Measurements from ENCODE around the gene HNRNPUL2.
A peak's percentile ranks its signal among the peaks of the same experiment; 100 is the strongest.
"Not testable (repeated sequence)": the region's sequence is repeated elsewhere in the genome, so short reads cannot be mapped to it uniquely, and the experiment has no call there.

The HNRNPUL2 gene

DNA sequence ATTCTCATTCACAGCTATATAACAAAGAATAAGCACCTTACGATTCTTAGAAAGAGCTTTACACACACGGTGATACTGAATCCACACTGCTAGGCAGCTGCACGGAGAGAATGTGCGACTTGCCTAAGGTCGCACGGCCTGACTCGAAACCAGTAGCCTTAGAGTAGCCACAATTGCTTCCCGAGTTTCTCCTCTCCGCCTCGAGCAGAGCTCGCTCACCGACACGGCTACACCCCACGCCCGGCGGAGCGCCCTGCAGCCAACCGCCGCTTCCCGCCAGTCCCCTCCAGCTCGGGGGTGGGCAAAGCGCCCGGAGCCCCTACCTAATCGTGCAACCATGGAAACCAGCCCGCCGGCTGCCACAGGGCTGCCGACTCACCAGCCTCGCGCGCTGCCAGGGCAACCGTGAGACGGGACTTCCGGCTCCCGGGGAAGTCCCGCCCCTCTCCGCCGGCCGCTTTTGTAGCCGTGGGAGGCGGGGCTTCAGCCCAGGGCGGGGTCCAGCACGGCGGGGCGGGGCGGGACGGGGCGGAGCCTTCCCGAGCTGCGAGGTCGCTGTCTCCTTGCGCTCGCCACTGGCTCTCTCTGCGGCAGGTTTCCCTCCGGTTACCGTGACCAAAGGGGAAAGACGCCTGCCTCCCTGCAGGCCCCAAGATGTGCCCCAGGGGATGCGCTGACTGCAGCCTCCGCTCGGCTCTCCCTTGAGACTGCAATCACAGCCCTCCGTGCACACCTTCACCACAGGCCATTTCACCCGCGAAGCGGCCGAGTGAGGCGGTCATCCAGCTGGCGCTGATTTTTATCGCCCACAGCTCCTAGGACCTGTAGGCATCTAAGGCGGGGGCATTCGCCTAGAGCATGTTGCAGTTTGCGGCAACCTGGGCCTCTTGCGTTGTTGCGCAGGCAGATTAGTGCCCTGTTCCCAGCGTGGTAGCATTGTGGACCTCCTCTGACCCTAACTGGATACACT lies 21.1 kb downstream of the HNRNPUL2 start:
- Histone ChIP-seq H3K4me1 (ENCODE audit: control insufficient read depth, low read length) (peaks cover 49% of the 10 kb centered on the region), H4K20me1 (ENCODE audit: control insufficient read depth, insufficient read depth, low read depth, low read length) (no peaks in the 10 kb centered on the region), H3K4me3 (ENCODE audit: low read length) (peak overlapping the region; percentile 92), H3K36me3 (ENCODE audit: control insufficient read depth, low read length) (peaks cover 46% of the 10 kb centered on the region), H3F3A (ENCODE audit: control insufficient read depth, insufficient read depth) (peaks cover 20% of the 10 kb centered on the region), H3K9me3 (ENCODE audit: control insufficient read depth, insufficient read depth, low read length) (no peaks in the 10 kb centered on the region), H3K4me2 (ENCODE audit: low read length) (peak overlapping the region; percentile 94), H3K27ac (ENCODE audit: low read depth, low read length) (no peak overlapping the region), H3K79me2 (ENCODE audit: control insufficient read depth, low read length) (peaks cover 18% of the 10 kb centered on the region), H3K27me3 (ENCODE audit: control insufficient read depth, low read length) (no peaks in the 10 kb centered on the region), H3K9me2 (replicated peaks; ENCODE audit: control insufficient read depth, low read length) (no peaks in the 10 kb centered on the region)
- TF ChIP-seq EZH2phosphoT487 (IDR thresholded peaks at IDR 0.05; ENCODE audit: borderline replicate concordance, low read length) (no peak), CTCF (IDR thresholded peaks at IDR 0.05; ENCODE audit: low read depth, low read length, poor library complexity, severe bottlenecking) (no peak)

DNA sequence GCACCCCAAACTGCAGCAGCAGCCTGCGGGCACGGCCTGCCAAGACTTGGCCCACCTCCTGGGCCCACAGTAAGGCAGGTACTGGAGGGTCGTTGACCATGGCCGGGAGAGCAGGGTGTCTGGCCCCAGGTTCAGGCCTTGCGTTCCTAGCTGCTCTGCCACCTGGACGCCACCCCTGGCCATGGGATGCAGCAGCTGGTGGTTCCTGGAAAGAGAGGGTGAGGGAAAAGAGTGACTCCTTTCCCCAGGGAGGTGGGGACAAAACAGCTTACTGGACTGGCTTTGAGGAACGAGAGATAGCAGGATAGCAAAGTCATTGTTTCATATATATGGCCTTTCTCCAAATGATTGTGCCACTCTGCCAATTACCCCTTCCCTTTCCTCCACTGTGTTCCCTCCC lies 21.8 kb downstream of the HNRNPUL2 start:
- Histone ChIP-seq H3K4me1 (ENCODE audit: control insufficient read depth, low read length) (peaks cover 46% of the 10 kb centered on the region), H3K9me3 (ENCODE audit: control insufficient read depth, insufficient read depth, low read length) (no peaks in the 10 kb centered on the region), H3K36me3 (ENCODE audit: control insufficient read depth, low read length) (peaks cover 44% of the 10 kb centered on the region), H4K20me1 (ENCODE audit: control insufficient read depth, insufficient read depth, low read depth, low read length) (no peaks in the 10 kb centered on the region), H3K4me3 (ENCODE audit: low read length) (peak overlapping the region; percentile 92), H3K27ac (ENCODE audit: low read depth, low read length) (no peak overlapping the region), H3K9me2 (replicated peaks; ENCODE audit: control insufficient read depth, low read length) (no peaks in the 10 kb centered on the region), H3K4me2 (ENCODE audit: low read length) (peak overlapping the region; percentile 94), H3K27me3 (ENCODE audit: control insufficient read depth, low read length) (no peaks in the 10 kb centered on the region), H3K79me2 (ENCODE audit: control insufficient read depth, low read length) (peaks cover 18% of the 10 kb centered on the region), H3F3A (ENCODE audit: control insufficient read depth, insufficient read depth) (peaks cover 13% of the 10 kb centered on the region)
- no peak for TF ChIP-seq EZH2phosphoT487 (IDR thresholded peaks at IDR 0.05; ENCODE audit: borderline replicate concordance, low read length)
- TF ChIP-seq CTCF (IDR thresholded peaks at IDR 0.05; ENCODE audit: low read depth, low read length, poor library complexity, severe bottlenecking), result no peak

- H3K9me2 ChIP-seq (replicated peaks; ENCODE audit: control insufficient read depth, low read length); H3F3A ChIP-seq (ENCODE audit: control insufficient read depth, insufficient read depth); H3K9me3 ChIP-seq (ENCODE audit: control insufficient read depth, insufficient read depth, low read length); H3K4me2 ChIP-seq (ENCODE audit: low read length); H3K4me3 ChIP-seq (ENCODE audit: low read length); H4K20me1 ChIP-seq (ENCODE audit: control insufficient read depth, insufficient read depth, low read depth, low read length); H3K27ac ChIP-seq (ENCODE audit: low read depth, low read length); H3K27me3 ChIP-seq (ENCODE audit: control insufficient read depth, low read length): not testable (repeated sequence)
- Histone ChIP-seq H3K36me3 (ENCODE audit: control insufficient read depth, low read length) (peaks cover 35% of the 10 kb centered on the region), H3K4me1 (ENCODE audit: control insufficient read depth, low read length) (peaks cover 36% of the 10 kb centered on the region), H3K79me2 (ENCODE audit: control insufficient read depth, low read length) (peaks cover 18% of the 10 kb centered on the region)
These were observed 23.3 kb downstream of the HNRNPUL2 start for GRCh38 chr11:62703921-62704320.

- peaks cover 28% of the 10 kb centered on the region for H3K36me3 ChIP-seq (ENCODE audit: control insufficient read depth, low read length)
- no peaks in the 10 kb centered on the region for H3K9me3 ChIP-seq (ENCODE audit: control insufficient read depth, insufficient read depth, low read length)
- no peaks in the 10 kb centered on the region for H4K20me1 ChIP-seq (ENCODE audit: control insufficient read depth, insufficient read depth, low read depth, low read length)
- H3F3A ChIP-seq (ENCODE audit: control insufficient read depth, insufficient read depth), result peaks cover 7% of the 10 kb centered on the region; the same call in 1 of the 2 replicates
- H3K27me3 ChIP-seq (ENCODE audit: control insufficient read depth, low read length), result no peaks in the 10 kb centered on the region
- no peak overlapping the region for H3K4me3 ChIP-seq (ENCODE audit: low read length)
- TF ChIP-seq CTCF (IDR thresholded peaks at IDR 0.05; ENCODE audit: low read depth, low read length, poor library complexity, severe bottlenecking) (no peak), EZH2phosphoT487 (IDR thresholded peaks at IDR 0.05; ENCODE audit: borderline replicate concordance, low read length) (no peak)
- no peak overlapping the region for H3K27ac ChIP-seq (ENCODE audit: low read depth, low read length)
- no peak overlapping the region for H3K4me2 ChIP-seq (ENCODE audit: low read length)
- peaks cover 19% of the 10 kb centered on the region for H3K4me1 ChIP-seq (ENCODE audit: control insufficient read depth, low read length)
- no peaks in the 10 kb centered on the region for H3K9me2 ChIP-seq (replicated peaks; ENCODE audit: control insufficient read depth, low read length)
- H3K79me2 ChIP-seq (ENCODE audit: control insufficient read depth, low read length), result peaks cover 9% of the 10 kb centered on the region
These were observed 25.0 kb downstream of the HNRNPUL2 start for GRCh38 chr11:62702246-62702645.
